Hepatic stellate cell (primary cell): Measurements from ENCODE around the gene CASZ1.

ENCODE experiments used
- DNase-seq: peaks from one replicate; pipeline ENCODE4 v3.0.0; 2011; ENCODE audit warnings: low spot score

CASZ1 gene

DNA sequence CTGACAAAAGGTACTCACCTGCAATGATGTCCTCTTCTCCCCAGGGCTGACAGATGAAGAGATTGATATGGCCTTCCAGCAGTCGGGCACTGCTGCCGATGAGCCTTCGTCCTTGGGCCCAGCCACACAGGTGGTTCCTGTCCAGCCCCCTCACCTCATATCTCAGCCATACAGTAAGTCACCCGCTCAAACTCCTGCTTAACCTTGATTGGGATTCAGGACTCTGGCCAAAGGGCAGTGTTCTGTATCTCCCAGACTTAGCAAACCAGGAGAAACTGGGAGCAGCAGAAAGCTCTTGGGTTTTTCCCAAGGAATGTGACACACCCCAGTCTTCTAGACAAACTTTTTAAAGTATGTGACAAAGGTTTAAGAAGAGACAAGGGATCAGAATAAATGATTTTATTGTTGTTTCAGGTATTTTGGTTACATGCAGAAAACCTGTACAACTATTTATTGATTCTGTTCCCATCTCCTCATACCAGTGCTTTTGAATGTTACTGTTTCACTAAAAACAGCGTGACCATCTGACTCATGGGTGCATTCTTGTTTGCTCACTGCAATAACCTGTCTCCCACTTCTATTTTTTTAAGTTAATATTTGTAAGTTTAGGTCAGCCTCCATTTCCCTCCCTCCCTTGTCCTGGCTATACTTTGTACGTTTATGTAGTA is 197.1 kb downstream of the CASZ1 start:
- peak; percentile 81 for DNase-seq

DNA sequence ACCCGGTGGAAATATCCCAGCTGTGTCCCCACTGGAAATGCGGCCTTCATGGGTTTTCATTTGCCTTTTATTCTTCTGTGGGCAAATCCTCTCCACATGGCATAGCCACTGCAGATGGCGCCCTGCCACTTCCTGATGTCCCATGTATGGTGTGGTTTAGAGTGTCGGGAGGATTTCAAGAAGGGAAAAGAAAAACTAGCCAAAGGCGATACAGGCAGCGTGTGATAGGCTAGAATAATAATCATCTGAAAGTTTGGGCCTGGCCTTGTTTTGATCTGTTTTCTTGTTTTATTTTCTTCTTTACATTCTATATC is 198.1 kb downstream of the CASZ1 start:
- no peak for DNase-seq

DNA sequence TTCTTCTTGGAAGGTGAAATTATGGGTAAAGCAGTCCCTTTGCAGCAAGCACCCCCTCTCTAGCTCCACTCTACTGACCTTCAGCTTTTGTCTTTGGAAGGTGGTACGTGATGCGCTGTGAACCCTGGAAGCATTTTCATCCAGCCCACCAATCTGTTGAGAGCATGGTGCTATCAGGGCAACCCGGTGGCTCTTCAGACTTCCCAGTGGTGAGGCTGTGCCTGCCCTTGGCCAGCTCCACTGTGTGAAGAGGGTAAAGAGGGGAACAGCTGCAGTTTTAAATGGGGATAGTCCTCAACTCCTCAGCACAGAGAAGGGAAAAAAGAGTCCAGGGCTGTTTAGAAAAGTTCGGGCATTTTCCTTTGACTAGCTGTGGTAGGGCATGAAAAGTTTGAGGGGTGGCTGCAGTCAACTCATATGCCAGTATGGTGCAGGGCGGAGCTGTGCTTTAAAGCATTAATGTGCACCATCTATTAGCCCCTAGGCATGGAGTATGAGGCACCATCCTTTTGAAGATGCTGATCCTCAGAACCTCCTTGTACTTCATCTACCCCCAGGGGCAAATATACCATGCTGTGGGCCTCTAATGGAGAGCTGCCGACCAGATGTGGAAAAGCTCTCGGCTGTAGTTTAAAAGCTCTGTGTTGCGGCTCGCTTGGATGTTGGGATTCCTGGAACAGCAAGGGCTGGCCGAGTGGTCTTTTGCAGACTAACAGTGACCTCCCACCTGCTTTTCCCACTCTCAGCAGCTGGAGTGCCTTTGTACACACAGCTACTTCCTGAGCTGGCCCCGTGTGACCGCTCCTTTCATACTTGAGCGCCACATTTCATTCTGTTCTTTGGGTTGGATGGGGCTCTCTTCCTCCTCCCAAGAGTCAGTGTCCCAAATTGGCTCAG is 198.7 kb downstream of the CASZ1 start:
- no peak for DNase-seq

DNA sequence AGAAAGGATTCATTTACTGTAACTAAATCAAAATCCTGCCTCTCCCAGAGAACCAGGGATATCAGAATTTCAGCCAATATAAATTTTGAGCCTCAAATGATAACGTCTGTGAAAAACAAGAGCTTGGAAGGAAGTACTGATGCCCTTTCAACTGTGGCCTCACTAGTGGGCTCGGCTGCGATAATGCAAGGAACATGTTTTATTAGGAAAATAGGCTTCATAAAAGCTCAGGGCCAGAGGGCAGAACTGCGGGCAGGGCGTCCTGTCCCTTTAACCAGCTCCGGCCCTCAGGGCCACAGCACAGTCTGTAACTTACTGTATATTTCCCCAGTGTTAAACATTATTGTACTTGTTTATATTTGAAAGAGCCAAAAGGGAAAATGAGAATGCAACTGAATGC is 199.7 kb downstream of the CASZ1 start:
- DNase-seq, result no peak

DNA sequence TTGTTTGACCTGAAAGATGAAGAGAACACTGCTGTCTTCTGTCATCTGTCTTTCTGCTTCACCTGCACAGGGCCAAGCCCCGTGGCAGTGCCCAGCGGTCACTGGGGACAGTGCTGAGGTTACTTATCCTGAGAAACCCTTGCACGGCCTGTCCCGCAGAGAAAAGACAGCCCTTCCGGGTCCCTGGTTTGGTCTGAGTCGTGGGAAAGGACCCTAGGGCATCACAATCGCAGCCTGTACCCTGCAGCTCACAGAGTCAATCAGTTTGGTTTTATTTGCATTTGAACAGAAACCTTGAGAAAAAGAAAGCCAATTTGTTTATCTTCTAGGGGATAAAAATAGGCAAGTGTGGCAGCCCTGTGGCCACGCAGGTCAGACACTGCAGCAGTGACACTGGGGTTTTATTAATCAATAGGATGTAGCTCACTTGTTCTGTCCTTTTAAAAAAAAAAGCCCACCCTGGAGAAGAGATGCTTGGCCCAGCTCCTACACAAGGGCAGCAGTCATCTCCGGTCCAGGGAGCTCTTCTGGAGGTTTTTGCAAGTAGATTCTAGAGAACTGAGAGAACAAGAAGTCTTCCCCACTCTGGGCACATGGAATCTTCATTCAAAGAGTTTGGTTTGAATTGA is 201.7 kb downstream of the CASZ1 start:
- no peak for DNase-seq

DNA sequence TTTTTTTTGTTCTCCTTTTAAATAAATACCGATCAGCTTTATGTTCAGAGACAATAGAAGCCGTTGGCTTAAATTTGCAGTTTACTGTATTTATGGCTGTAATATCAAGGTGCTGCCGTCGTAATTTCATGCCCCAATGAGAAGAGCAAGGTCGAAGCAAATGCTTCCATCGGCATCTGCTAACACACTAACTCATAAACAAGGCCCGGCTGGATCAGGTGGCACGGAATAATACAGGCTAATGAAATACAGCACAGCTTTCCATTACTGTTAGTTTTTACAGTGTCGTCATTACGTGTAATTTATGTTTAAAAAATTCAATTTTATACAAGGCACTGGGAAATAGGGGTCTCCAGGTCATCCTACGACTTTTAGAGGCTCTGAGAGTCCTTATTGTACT is 202.7 kb downstream of the CASZ1 start:
- DNase-seq, result no peak

DNA sequence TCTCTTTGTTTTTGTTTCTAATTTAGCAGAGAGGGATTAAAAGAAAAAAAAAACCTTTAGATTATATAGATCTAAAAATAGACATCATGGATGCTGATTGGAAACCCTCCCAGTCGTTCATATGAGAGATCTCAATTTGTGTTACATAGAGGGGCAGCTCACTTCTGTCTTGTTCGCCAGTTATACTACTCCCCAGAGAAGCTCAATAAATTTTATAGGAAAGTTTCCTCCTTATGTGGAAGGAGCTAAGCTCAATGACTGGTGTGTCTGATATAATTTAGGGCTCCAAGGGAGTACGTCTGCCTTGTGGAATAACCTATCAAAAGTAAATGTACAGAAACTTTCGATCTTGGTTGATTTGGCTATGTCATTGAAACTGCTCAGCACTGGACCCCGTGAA is 204.1 kb downstream of the CASZ1 start:
- DNase-seq, result no peak

DNA sequence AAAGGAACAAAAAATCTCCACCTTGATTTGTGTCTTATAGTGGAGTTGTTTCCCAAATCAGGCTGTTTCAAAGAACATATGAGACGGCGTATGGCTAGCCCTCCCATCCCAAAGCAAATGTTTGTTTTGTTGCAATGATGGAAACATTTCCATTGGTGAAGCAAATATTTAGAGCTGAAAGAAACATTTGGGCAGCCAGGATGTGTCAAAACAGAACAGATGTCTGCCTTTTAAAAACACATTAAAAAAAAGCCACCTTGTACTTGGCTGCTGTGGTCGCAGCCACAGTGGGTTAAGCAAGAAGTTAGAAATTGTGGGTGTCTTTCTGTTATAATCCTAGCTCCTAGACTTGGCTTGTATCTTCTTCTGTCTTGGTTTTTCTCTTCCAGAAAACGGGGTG is 205.4 kb downstream of the CASZ1 start:
- no peak for DNase-seq

DNA sequence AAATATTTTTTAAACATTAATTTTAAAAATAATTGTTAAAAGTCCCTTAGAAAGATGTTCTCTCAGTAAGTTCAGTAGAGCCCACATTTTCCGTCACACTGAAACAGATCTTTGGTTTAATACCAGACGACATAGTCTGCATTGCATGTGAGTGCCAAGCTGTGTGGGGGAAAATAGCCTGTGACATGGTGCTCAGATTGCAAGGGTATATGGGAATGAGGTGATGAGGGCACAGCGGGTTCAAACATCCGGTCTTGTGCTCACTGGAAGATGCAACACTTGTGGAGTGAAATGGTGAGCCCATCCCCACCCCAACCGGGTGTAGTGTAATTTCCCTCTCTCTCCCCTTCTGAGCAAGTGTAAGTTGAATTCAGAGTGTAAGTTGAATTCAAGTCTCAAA is 207.4 kb downstream of the CASZ1 start:
- DNase-seq, result no peak

DNA sequence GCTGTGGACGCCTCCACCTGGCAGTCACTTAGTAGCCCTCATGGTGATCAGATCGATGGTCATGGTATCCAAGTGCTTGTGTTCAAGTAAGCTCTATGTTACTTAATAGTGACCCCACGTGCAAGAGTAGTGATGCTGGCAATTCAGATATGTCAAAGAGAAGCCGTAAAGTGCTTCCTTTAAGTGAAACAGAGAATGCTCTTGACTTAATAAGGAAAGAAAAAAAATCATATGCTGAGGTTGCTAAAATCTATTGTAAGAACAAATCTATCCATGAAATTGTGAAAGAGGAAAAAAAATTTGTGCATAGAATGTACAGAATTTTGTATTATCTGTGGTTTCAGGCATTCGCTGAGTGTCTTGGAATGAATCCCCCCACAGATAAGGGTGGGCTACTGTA is 207.8 kb downstream of the CASZ1 start:
- no peak for DNase-seq
